Measurements from ENCODE around the gene MOG.

MOG gene

DNA sequence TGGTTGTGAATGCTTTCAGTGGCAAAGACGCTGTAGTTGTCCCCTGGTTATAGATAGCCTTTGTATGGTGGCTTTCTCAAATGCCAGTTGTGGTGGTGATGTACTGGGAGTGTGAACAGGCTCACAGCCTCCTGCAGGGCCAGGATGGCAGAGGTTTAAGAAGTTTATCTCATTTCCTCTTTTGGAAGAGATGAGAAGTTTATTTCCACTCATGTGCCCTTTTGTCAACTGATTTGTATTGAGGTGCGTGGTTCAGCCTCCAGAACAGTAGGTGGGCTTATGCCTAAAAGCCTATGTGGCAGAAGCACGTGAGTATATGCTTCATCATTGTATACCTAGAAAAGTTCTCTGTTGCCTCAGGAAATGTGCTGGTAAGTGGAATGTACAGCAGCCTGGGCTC lies 37.7 kb downstream of the MOG start:
- no peak for TF ChIP-seq SPI1 (IDR thresholded peaks at IDR 0.05; ENCODE audit: borderline replicate concordance, low read depth)
- H3K27me3 ChIP-seq (ENCODE audit: insufficient read depth, poor library complexity, severe bottlenecking), result no peaks in the 10 kb centered on the region
- no peak overlapping the region for H3K27ac ChIP-seq (replicated peaks)
- no peak overlapping the region for H3K4me3 ChIP-seq (replicated peaks; ENCODE audit: insufficient read depth, low read length)
- no peak for DNase-seq (ENCODE audit: low read depth in 1 of 2, low spot score in 1 of 2)

DNA sequence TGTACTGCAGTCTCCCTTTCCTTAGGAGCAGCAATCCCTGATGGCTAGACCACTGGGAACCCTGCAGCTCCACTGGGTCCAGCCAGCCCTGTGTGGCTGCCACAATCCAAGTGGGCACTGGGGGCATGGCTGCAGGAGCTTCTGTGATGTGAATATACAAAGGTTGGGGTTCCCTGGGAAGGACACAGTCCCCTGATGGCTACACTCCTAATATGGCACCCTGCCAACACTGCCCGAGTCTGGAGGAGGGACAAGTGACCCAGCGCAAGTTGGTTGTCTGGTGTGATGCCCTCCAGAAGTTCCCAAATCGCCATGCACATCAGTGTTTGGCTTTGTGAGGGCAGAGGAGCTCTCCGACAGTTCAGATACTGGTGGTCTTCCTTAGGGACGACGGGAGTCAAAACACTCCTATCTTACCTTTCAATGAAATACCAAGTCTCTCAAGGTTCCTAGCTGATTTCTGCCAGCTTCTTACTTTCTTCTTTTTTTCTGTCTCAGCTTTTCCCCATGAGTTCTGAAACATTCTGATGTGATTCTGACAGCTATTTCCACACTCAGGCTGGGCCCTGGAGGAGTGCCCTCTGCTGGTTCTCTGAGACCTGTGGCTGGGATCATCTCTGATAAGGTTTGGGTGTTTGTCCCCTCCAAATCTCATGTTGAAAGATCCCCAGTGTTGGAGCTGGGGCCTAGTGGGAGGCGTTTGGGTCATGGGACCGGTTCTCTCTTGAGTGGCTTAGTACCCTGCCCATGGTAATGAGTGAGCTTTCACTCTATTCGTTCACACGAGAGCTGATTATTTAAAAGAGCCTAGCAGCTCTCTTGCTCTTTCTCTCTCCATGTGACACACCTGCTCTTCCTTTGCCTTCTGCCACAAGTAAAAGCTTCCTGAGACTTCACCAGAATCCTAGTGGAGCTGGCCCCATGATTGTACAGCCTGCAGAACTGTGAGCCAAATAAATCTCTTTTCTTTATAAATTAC lies 39.5 kb downstream of the MOG start:
- Histone ChIP-seq H3K4me3 (replicated peaks; ENCODE audit: insufficient read depth, low read length) (no peak overlapping the region), H3K27me3 (ENCODE audit: insufficient read depth, poor library complexity, severe bottlenecking) (no peaks in the 10 kb centered on the region), H3K27ac (replicated peaks) (no peak overlapping the region)
- TF ChIP-seq, protein P1, sequence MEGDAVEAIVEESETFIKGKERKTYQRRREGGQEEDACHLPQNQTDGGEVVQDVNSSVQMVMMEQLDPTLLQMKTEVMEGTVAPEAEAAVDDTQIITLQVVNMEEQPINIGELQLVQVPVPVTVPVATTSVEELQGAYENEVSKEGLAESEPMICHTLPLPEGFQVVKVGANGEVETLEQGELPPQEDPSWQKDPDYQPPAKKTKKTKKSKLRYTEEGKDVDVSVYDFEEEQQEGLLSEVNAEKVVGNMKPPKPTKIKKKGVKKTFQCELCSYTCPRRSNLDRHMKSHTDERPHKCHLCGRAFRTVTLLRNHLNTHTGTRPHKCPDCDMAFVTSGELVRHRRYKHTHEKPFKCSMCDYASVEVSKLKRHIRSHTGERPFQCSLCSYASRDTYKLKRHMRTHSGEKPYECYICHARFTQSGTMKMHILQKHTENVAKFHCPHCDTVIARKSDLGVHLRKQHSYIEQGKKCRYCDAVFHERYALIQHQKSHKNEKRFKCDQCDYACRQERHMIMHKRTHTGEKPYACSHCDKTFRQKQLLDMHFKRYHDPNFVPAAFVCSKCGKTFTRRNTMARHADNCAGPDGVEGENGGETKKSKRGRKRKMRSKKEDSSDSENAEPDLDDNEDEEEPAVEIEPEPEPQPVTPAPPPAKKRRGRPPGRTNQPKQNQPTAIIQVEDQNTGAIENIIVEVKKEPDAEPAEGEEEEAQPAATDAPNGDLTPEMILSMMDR (IDR thresholded peaks at IDR 0.05; ENCODE audit: insufficient read depth, low read length), result no peak
- no peak for TF ChIP-seq SPI1 (IDR thresholded peaks at IDR 0.05; ENCODE audit: borderline replicate concordance, low read depth)
- TF ChIP-seq GABPA (IDR thresholded peaks at IDR 0.05; ENCODE audit: low read depth), result no peak
- TF ChIP-seq, protein P2, sequence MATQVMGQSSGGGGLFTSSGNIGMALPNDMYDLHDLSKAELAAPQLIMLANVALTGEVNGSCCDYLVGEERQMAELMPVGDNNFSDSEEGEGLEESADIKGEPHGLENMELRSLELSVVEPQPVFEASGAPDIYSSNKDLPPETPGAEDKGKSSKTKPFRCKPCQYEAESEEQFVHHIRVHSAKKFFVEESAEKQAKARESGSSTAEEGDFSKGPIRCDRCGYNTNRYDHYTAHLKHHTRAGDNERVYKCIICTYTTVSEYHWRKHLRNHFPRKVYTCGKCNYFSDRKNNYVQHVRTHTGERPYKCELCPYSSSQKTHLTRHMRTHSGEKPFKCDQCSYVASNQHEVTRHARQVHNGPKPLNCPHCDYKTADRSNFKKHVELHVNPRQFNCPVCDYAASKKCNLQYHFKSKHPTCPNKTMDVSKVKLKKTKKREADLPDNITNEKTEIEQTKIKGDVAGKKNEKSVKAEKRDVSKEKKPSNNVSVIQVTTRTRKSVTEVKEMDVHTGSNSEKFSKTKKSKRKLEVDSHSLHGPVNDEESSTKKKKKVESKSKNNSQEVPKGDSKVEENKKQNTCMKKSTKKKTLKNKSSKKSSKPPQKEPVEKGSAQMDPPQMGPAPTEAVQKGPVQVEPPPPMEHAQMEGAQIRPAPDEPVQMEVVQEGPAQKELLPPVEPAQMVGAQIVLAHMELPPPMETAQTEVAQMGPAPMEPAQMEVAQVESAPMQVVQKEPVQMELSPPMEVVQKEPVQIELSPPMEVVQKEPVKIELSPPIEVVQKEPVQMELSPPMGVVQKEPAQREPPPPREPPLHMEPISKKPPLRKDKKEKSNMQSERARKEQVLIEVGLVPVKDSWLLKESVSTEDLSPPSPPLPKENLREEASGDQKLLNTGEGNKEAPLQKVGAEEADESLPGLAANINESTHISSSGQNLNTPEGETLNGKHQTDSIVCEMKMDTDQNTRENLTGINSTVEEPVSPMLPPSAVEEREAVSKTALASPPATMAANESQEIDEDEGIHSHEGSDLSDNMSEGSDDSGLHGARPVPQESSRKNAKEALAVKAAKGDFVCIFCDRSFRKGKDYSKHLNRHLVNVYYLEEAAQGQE (IDR thresholded peaks at IDR 0.05; ENCODE audit: insufficient replicate concordance, low read depth), result no peak
- TF ChIP-seq POLR2AphosphoS5 (IDR thresholded peaks at IDR 0.05; ENCODE audit: low read depth), result no peak
- no peak for DNase-seq (ENCODE audit: low read depth in 1 of 2, low spot score in 1 of 2)

DNA sequence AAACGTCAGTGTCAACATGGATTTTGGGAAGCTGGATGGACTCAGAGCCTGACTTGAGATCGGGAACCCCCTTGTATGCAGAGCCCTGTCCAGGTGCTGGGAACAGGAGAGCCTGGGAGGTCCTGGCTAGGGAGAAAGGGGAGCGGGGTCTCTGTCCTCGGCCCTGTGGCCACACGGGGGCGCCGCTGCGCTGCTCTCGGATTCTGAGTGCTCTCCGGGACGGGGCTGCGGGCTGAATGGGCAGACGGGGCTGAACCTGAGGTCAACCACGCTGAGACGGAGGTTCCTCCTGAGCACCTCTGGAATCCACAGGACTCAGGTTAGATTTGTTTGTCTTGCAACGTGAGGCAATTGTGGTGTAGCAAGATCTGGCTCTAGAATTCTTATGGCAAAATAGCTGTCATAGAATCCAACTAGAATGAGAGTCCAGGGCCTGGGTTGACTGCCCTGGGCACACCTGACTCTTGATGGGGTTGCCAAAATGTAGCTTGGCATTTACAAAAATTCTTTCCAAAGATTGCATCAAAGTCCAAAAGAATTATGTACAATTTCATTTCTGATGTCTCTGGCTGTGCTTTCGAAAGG lies 45.7 kb downstream of the MOG start:
- Histone ChIP-seq H3K4me3 (replicated peaks; ENCODE audit: insufficient read depth, low read length) (no peak overlapping the region), H3K27me3 (ENCODE audit: insufficient read depth, poor library complexity, severe bottlenecking) (peaks cover 2% of the 10 kb centered on the region), H3K27ac (replicated peaks) (no peak overlapping the region)
- TF ChIP-seq, protein P1 (IDR thresholded peaks at IDR 0.05; ENCODE audit: insufficient read depth, low read length), result no peak
- no peak for TF ChIP-seq SPI1 (IDR thresholded peaks at IDR 0.05; ENCODE audit: borderline replicate concordance, low read depth)
- no peak for TF ChIP-seq POLR2AphosphoS5 (IDR thresholded peaks at IDR 0.05; ENCODE audit: low read depth)
- no peak for TF ChIP-seq GABPA (IDR thresholded peaks at IDR 0.05; ENCODE audit: low read depth)
- TF ChIP-seq, protein P2 (IDR thresholded peaks at IDR 0.05; ENCODE audit: insufficient replicate concordance, low read depth), result no peak
- no peak for DNase-seq (ENCODE audit: low read depth in 1 of 2, low spot score in 1 of 2)

Data from HL-60 (cell line).